GM18873 (cell line): Measurements from ENCODE around the gene MORN1.

ENCODE experiments used
- ATAC-seq: cut with Tn5 transposase; IDR thresholded peaks from one replicate; pipeline ENCODE4 v1.9.1; 2021; ENCODE audit warnings: mild to moderate bottlenecking, moderate library complexity, moderate number of reproducible peaks; ENCODE audit not compliant: unreplicated experiment, low FRiP score

The MORN1 gene

GRCh38 chr1:2405588-2406295 is 14.4 kb upstream of the MORN1 start:
- no peak for ATAC-seq

- no peak for ATAC-seq
Observed at GRCh38 chr1:2404890-2405511, 13.6 kb upstream of the MORN1 start.

- no peak for ATAC-seq
Observed at GRCh38 chr1:2404142-2404889, 13.0 kb upstream of the MORN1 start.

GRCh38 chr1:2403273-2403672 is 11.9 kb upstream of the MORN1 start:
- no peak for ATAC-seq

GRCh38 chr1:2402420-2402819 is 11.1 kb upstream of the MORN1 start:
- no peak for ATAC-seq

- ATAC-seq: no peak
Observed at GRCh38 chr1:2400950-2401649, 9.7 kb upstream of the MORN1 start.

GRCh38 chr1:2400576-2400909 is 9.2 kb upstream of the MORN1 start:
- ATAC-seq: no peak

- no peak for ATAC-seq
Observed at GRCh38 chr1:2399890-2400575, 8.7 kb upstream of the MORN1 start.

- no peak for ATAC-seq
Observed at GRCh38 chr1:2398871-2399270, 7.5 kb upstream of the MORN1 start.

- no peak for ATAC-seq
Observed at GRCh38 chr1:2397007-2397679, 5.8 kb upstream of the MORN1 start.

- no peak for ATAC-seq
Observed at GRCh38 chr1:2396476-2396875, 5.1 kb upstream of the MORN1 start.

GRCh38 chr1:2396059-2396458 is 4.7 kb upstream of the MORN1 start:
- ATAC-seq: no peak

- ATAC-seq: no peak
Observed at GRCh38 chr1:2395245-2395644, 3.9 kb upstream of the MORN1 start.

- no peak for ATAC-seq
Observed at GRCh38 chr1:2394761-2395160, 3.4 kb upstream of the MORN1 start.

- ATAC-seq: no peak
Observed at GRCh38 chr1:2394220-2394619, 2.9 kb upstream of the MORN1 start.

GRCh38 chr1:2393471-2393877 is 2.1 kb upstream of the MORN1 start:
- no peak for ATAC-seq

- ATAC-seq: no peak
Observed at GRCh38 chr1:2392686-2393085, 1.3 kb upstream of the MORN1 start.

- ATAC-seq: no peak
Observed at GRCh38 chr1:2391931-2392509, 666 bp upstream of the MORN1 start.

- ATAC-seq: no peak
Observed at GRCh38 chr1:2389644-2390043, 1.7 kb downstream of the MORN1 start.
